HepG2 (cell line): ENCODE results near the gene RASA1. TPM values are rescaled to one million over a fixed set of nuclear protein-coding genes. Genes with fewer than 3 reads are reported as not detected.

Source experiments
- ATAC-seq: fragments of 200-7000 bp; cut with Tn5 transposase; 3 replicates; pipeline ENCODE4 v1.9.1; 2020; ENCODE audit warnings: mild to moderate bottlenecking, moderate library complexity
- BruUV-seq: library from RNA; stranded (reverse); fragments of 400-500 nt; replicated peaks from 2 replicates; lab custom pipeline; 2021; lab: Mats Ljungman, UMichigan
- CTCF ChIA-PET: fragments of 300-600 bp; formaldehyde crosslinking; extraction: SDS; loops from one replicate; lab custom pipeline; 2021; ENCODE audit warnings: low total read pairs, inconsistent platforms, low intra/inter-chr PET ratio; lab: Yijun Ruan, JAX
- POLR2A ChIA-PET: fragments of 350-600 bp; sonication (Branson Sonifier 250); formaldehyde crosslinking; loops from one replicate; lab custom pipeline; 2020; ENCODE audit warnings: antibody characterized with exemption, inconsistent platforms; lab: Yijun Ruan, JAX
- DNase-seq: peaks from one replicate; pipeline ENCODE4 v3.0.0-alpha.2; 2015; ENCODE audit warnings: low spot score
- FAIRE-seq: peaks from 3 replicates; lab custom pipeline; 2011; peaks lifted over from hg19 to GRCh38; lab: Jason Lieb, UNC
- H2AFZ ChIP-seq: one replicate; pipeline ENCODE4 v1.6.1; 2011; ENCODE audit warnings: low read length, inconsistent platforms
- H3K27ac ChIP-seq: fragments of 300-600 bp; 3 replicates; pipeline ENCODE4 v1.8.0; 2011; ENCODE audit warnings: mixed run types, mild to moderate bottlenecking, mixed read lengths, low read length, inconsistent platforms; ENCODE audit not compliant: insufficient read depth; ENCODE audit errors: extremely low read length
- H3K27me3 ChIP-seq, 2 experiments: fragments of 200-600 bp in 1 of 2; 2 replicates in 1 of 2; 3 replicates in 1 of 2; pipeline versions ENCODE4 v1.6.0 to v1.8.0; 2011; ENCODE audit warnings: low read length in 2 of 2, mild to moderate bottlenecking in 2 of 2, moderate library complexity in 2 of 2, inconsistent platforms in 1 of 2; ENCODE audit not compliant: insufficient read depth in 2 of 2, control insufficient read depth in 1 of 2
- H3K36me3 ChIP-seq, 2 experiments: fragments of 200-600 bp in 1 of 2; replicated peaks in 1 of 2; 2 replicates in 1 of 2; 3 replicates in 1 of 2; pipeline versions ENCODE4 v1.5.1 to v1.8.0; 2011; ENCODE audit warnings: low read length in 2 of 2, inconsistent platforms in 1 of 2; ENCODE audit not compliant: insufficient read depth in 2 of 2, control insufficient read depth in 1 of 2
- H3K4me1 ChIP-seq: 2 replicates; pipeline ENCODE4 v1.5.1; 2012; ENCODE audit warnings: low read length, inconsistent platforms; ENCODE audit not compliant: insufficient read depth
- H3K4me2 ChIP-seq: 2 replicates; pipeline ENCODE4 v1.6.0; 2011; ENCODE audit warnings: low read depth, low read length, inconsistent platforms
- H3K4me3 ChIP-seq, 3 experiments: fragments of 200-600 bp in 1 of 3; sonication (generic), shearing (Covaris generic) in 1 of 3; replicated peaks in 1 of 3; 2 replicates each; pipeline ENCODE4 v1.5.1; 2011 to 2016; ENCODE audit warnings: low read length in 3 of 3, inconsistent platforms in 2 of 3, low read depth in 2 of 3, mild to moderate bottlenecking in 2 of 3, control low read depth in 1 of 3, mixed read lengths in 1 of 3; ENCODE audit not compliant: insufficient read depth in 1 of 3
- H3K79me2 ChIP-seq: one replicate; pipeline ENCODE4 v1.6.1; 2011; ENCODE audit warnings: low read length, inconsistent platforms; ENCODE audit not compliant: insufficient read depth
- H3K9ac ChIP-seq: 2 replicates; pipeline ENCODE4 v1.6.0; 2011; ENCODE audit warnings: mild to moderate bottlenecking, low read depth, low read length, inconsistent platforms; ENCODE audit not compliant: insufficient read depth
- H3K9me3 ChIP-seq: 2 replicates; pipeline ENCODE4 v1.5.1; 2012; ENCODE audit warnings: mild to moderate bottlenecking, low read length
- H4K20me1 ChIP-seq: 2 replicates; pipeline ENCODE4 v1.6.0; 2011; ENCODE audit warnings: inconsistent platforms, mild to moderate bottlenecking, low read length, moderate library complexity; ENCODE audit not compliant: insufficient read depth
- KMT2B ChIP-seq: IDR thresholded peaks from 2 replicates; pipeline ENCODE4 v1.6.1; 2016; ENCODE audit warnings: missing genetic modification reagents, missing compliant biosample characterization
- MAFK ChIP-seq, 2 experiments: IDR thresholded peaks in 1 of 2; conservative IDR thresholded peaks in 1 of 2; 2 replicates each; pipeline ENCODE4 v1.6.1; 2011; ENCODE audit warnings: improper control_type of control experiment in 2 of 2, low read length in 2 of 2
- MEF2D ChIP-seq: sonication (generic); formaldehyde crosslinking; IDR thresholded peaks from 2 replicates; pipeline ENCODE4 v1.5.1; 2020; ENCODE audit warnings: mild to moderate bottlenecking, missing genetic modification reagents
- MIXL1 ChIP-seq: IDR thresholded peaks from 2 replicates; pipeline ENCODE4 v1.6.1; 2016
- PLRG1 ChIP-seq: fragments of 450-650 bp; conservative IDR thresholded peaks from 2 replicates; pipeline ENCODE4 v1.6.1; 2016
- PLSCR1 ChIP-seq: sonication (generic); formaldehyde crosslinking; IDR thresholded peaks from 2 replicates; pipeline ENCODE4 v1.5.0; 2020; ENCODE audit warnings: missing genetic modification reagents, mild to moderate bottlenecking, borderline replicate concordance
- RARA ChIP-seq: IDR thresholded peaks from 2 replicates; pipeline ENCODE4 v1.6.1; 2016; ENCODE audit warnings: missing genetic modification reagents, missing compliant biosample characterization
- SP5 ChIP-seq: IDR thresholded peaks from 2 replicates; pipeline ENCODE4 v1.6.1; 2016; ENCODE audit warnings: low read depth, borderline replicate concordance
- SRY ChIP-seq: sonication (generic); formaldehyde crosslinking; IDR thresholded peaks from 2 replicates; pipeline ENCODE4 v1.8.0; 2022; ENCODE audit warnings: mild to moderate bottlenecking, missing genetic modification reagents
- ZNF10 ChIP-seq: sonication (generic); formaldehyde crosslinking; IDR thresholded peaks from 2 replicates; pipeline ENCODE4 v1.4.0; 2020; ENCODE audit warnings: mild to moderate bottlenecking, low read depth, missing genetic modification reagents, borderline replicate concordance
- WGBS: methylation state at CpG from one replicate; pipeline ENCODE4 v1.1.6; 2017; ENCODE audit warnings: low lambda C conversion rate; 5-methylcytosine and 5-hydroxymethylcytosine counted together
- in situ Hi-C: cut with HindIII; loops from 2 replicates; pipeline ENCODE4 v1.10.0; 2017; ENCODE audit warnings: low pct_unique_long_range_greater_than_20kb; ENCODE audit not compliant: extremely low pct_ligation_motif_present
- intact Hi-C: fragments of 100-400 bp; cut with micrococcal nuclease; formaldehyde crosslinking; loops from one replicate; pipeline ENCODE4 v1.10.0; 2022; ENCODE audit not compliant: unreplicated experiment
- polyA plus RNA-seq, 8 experiments: library from polyadenylated mRNA; depleted of rRNA in 3 of 8; stranded (reverse) in 7 of 8; unstranded in 1 of 8; fragments of >200 nt; fragmentation: Illumina TruSeq in 4 of 8; extraction: Trizol in 4 of 8; gene quantifications; 2 replicates each; pipeline versions ENCODE4 v1.2.1 to v1.2.3, GENCODE V29; 2011 to 2016; ENCODE audit warnings: low read depth in 4 of 8, missing spikeins in 1 of 8, mixed read lengths in 1 of 8; ENCODE audit not compliant: insufficient read depth in 1 of 8
- total RNA-seq, 5 experiments: library from RNA; depleted of rRNA; stranded (reverse); fragments of >200 nt; fragmentation: Illumina TruSeq; extraction: Trizol; gene quantifications; 2 replicates each; pipeline ENCODE4 v1.2.3, GENCODE V29; 2016; ENCODE audit warnings: low read depth in 1 of 5
- TF ChIP-seq, protein P1 (sequence below): IDR thresholded peaks from 2 replicates; pipeline ENCODE4 v1.6.1; 2016; ENCODE audit warnings: missing compliant biosample characterization, missing genetic modification reagents, borderline replicate concordance

RASA1 gene
- total and polyA plus RNA-seq, 2 of the 13 experiments (the other 11 are each of a cell fraction or from before 2014, with no cell fraction given), result 19.5 to 20.5 TPM

- Histone ChIP-seq H3K4me2 (no peak overlapping the region), H3K9me3 (no peaks in the 10 kb centered on the region), H3K79me2 (no peaks in the 10 kb centered on the region), H3K9ac (no peak overlapping the region), H4K20me1 (no peaks in the 10 kb centered on the region), H3K4me1 (peaks cover 11% of the 10 kb centered on the region), H3K4me3 (no peak overlapping the region), H3K27me3 (no peaks in the 10 kb centered on the region), H2AFZ (no peak overlapping the region)
- CTCF ChIA-PET, result no interaction called here
- intact Hi-C loops (no loop called here), in situ Hi-C loops (no loop called here)
- ATAC-seq, result no peak
- no TSS peak for BruUV-seq
- no peak for DNase-seq
- POLR2A ChIA-PET, result no interaction called here
- 99% methylated on average over 3 of the region's 3 CpGs for WGBS
- no peak for FAIRE-seq
- TF ChIP-seq SRY (no peak), MIXL1 (CRISPR knock-in tag) (no peak), PLSCR1 (CRISPR knock-in tag) (no peak), PLRG1 (no peak)
- TF ChIP-seq, all 625 proteins: peak for 0
- no peak overlapping the region for H3K27ac ChIP-seq
- H3K36me3 ChIP-seq, result peaks cover 19 to 68% of the 10 kb centered on the region in 2 experiments
Measured at GRCh38 chr5:87390075-87390474, 122.4 kb downstream of the RASA1 start.

GRCh38 chr5:87390576-87391199, 123.0 kb downstream of the RASA1 start:
- CTCF ChIA-PET, result no interaction called here

More at GRCh38 chr5:87390576-87391199, 123.0 kb downstream of the RASA1 start:
- Histone ChIP-seq H3K4me2 (no peak overlapping the region), H4K20me1 (no peaks in the 10 kb centered on the region), H2AFZ (no peak overlapping the region), H3K9me3 (no peaks in the 10 kb centered on the region), H3K27me3 (no peaks in the 10 kb centered on the region), H3K4me1 (peaks cover 9% of the 10 kb centered on the region), H3K79me2 (no peaks in the 10 kb centered on the region), H3K36me3 (peaks cover 19 to 71% of the 10 kb centered on the region in 2 experiments), H3K27ac (no peak overlapping the region), H3K4me3 (no peak overlapping the region), H3K9ac (no peak overlapping the region)
- intact Hi-C loops (no loop called here), in situ Hi-C loops (no loop called here)
- 92% methylated on average over 5 of the region's 5 CpGs for WGBS
- FAIRE-seq (no peak), DNase-seq (no peak), ATAC-seq (no peak; the same call in 1 of the 3 replicates)
- BruUV-seq, result TSS peak; percentile 14
- no peak for TF ChIP-seq SP5 (CRISPR knock-in tag)
- no peak for TF ChIP-seq RARA (CRISPR knock-in tag)
- TF ChIP-seq MAFK (conservative IDR thresholded peaks at IDR 0.05 in 1 of 2, IDR thresholded peaks at IDR 0.05 in 1 of 2; ENCODE audit: low read length in 2 of 2), result peak in 1 of 2 experiments; percentile 39; a peak in 1 of 4 replicates
- TF ChIP-seq, protein P1, sequence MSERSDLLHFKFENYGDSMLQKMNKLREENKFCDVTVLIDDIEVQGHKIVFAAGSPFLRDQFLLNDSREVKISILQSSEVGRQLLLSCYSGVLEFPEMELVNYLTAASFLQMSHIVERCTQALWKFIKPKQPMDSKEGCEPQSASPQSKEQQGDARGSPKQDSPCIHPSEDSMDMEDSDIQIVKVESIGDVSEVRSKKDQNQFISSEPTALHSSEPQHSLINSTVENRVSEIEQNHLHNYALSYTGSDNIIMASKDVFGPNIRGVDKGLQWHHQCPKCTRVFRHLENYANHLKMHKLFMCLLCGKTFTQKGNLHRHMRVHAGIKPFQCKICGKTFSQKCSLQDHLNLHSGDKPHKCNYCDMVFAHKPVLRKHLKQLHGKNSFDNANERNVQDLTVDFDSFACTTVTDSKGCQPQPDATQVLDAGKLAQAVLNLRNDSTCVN, result no peak
- TF ChIP-seq KMT2B, result no peak
- TF ChIP-seq ZNF10 (CRISPR knock-in tag), result no peak
- TF ChIP-seq MEF2D, result no peak
- POLR2A ChIA-PET, result interaction anchor here (0.8 kb wide), 1 partner anchor 21 kb away, joined by 3 read pairs; no protein-coding TSS in a partner anchor
